HG02798 (cell line): ENCODE results near the gene SLC6A6.
"Not testable (repeated sequence)": the region's sequence is repeated elsewhere in the genome, so short reads cannot be mapped to it uniquely, and the experiment has no call there.

ENCODE experiments used
- ATAC-seq: cut with Tn5 transposase; IDR thresholded peaks from one replicate; pipeline ENCODE4 v1.9.1; 2021; ENCODE audit warnings: mild to moderate bottlenecking; ENCODE audit not compliant: unreplicated experiment, poor library complexity

Gene SLC6A6

GRCh38 chr3:14397046-14397445 lies 5.4 kb upstream of the SLC6A6 start:
- no peak for ATAC-seq

GRCh38 chr3:14397531-14397930 lies 4.9 kb upstream of the SLC6A6 start:
- no peak for ATAC-seq

- ATAC-seq = no peak
Observed at GRCh38 chr3:14397940-14398796, 4.2 kb upstream of the SLC6A6 start.

GRCh38 chr3:14398797-14399106 lies 3.7 kb upstream of the SLC6A6 start:
- ATAC-seq = no peak

- ATAC-seq = no peak
Observed at GRCh38 chr3:14401692-14402303, 608 bp upstream of the SLC6A6 start.

DNA sequence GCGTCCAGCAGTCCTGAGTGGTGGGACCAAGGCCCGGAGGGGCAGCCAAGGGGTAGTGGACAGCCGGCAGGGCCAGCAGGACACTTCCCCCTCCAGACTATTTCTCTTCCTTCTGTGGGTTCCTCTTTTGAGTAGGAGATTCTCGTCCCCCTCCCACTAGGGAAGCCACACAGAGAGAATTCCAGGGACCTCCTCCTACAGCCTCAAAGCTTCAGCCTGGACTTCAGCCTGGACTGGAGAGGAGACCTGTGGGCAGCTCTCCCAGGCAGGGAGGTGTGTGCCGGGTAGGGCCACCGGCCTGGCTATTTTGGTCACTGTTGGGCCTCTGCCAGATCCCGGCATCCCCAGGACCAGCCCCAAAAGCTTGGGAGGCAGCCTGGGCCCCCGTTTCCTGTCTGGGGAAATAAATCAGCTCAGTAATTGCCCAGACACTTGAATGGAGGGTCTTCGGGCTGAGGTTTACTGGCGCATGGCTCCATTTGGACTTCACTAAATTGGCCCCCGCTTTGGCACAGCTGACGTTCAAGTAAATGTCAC lies 1.3 kb downstream of the SLC6A6 start:
- ATAC-seq = no peak

DNA sequence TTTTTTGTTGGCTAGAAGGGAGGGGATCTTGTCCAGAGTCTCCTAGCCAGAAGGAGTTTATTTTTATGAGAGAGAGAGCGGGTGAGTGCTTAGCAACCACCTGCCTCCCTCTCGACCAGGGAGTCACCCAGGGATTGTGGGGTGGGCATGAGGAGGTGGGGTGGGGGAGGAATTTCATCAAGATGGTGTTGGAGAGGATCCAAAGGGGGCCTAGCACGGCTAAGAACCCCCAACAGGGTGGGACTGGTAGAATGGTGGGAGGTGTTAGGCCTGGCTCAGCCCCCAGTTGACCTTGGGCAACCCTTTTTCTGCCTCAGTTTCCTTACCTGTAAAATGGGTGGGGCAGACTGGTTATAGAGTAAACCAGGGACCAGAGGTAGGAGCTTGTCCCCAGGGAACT lies 1.8 kb downstream of the SLC6A6 start:
- ATAC-seq = no peak

DNA sequence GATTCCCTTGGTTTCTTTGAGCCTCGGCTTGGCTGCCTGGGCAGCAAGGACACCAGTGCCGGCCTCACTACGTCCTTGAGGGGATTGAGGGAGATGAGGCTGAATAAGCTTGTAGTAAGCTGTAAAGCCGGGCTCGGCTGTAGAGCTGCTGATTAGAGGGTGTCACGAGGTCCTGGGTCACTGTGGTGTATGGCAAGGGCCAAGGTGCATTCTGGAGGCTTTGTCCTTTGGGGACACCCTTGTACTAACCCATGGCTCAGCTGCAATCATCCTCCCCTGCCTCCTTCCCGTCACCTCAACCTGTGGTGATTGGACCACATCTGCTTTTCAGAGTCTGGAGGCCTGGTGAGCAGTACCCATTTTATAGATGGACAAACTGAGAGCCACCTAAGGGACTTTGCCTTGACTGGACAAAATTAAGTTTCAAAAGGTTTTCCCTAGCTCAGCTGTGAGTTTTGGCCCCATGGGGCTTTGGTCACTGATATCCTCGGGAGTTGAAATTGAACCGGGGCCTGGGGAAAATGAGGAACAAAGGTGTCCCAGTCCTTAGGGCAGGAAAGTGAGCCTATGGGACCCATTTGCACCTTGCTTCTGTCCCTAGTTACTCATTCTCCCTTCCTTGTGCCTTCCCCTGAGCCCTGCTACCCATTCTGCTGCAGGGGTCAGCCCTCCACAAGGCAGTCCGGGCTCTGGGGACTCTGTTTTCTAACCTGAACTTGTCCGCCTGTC lies 2.4 kb downstream of the SLC6A6 start:
- no peak for ATAC-seq

- no peak for ATAC-seq
Observed at GRCh38 chr3:14405360-14406238, 3.2 kb downstream of the SLC6A6 start.

- no peak for ATAC-seq
Observed at GRCh38 chr3:14406336-14406735, 3.9 kb downstream of the SLC6A6 start.

DNA sequence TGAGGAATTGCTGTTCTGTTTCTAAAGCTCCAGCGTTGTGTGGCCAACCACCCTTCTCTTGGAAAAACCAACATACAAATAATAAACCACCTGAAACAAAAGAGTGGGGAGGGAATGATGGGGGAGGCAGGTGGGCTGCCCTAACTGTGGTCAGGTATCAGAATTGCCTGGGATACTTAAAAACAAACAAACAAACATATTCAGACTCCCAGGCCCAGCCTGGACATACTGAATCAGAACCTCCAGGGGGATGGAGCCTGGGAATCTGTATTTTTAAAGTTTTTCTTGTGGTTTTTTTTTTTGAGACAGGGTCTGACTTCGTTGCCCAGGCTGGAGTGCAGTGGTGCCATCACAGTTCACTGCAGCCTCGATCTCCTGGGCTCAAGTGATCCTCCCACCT lies 4.4 kb downstream of the SLC6A6 start:
- no peak for ATAC-seq

GRCh38 chr3:14407203-14407602 lies 4.8 kb downstream of the SLC6A6 start:
- no peak for ATAC-seq

DNA sequence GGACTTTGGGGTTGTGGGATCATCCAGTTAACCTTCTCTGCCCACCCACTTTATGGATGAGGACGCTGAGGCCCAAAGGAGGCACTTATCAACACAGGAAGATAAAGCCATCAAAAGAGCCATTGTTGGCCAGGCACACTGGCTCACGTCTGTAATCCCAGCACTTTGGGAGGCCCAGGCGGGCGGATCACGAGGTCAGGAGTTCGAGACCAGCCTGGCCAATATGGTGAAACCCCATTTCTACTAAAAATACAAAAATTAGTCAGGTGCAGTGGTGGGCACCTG lies 7.3 kb downstream of the SLC6A6 start:
- not testable (repeated sequence) for ATAC-seq

DNA sequence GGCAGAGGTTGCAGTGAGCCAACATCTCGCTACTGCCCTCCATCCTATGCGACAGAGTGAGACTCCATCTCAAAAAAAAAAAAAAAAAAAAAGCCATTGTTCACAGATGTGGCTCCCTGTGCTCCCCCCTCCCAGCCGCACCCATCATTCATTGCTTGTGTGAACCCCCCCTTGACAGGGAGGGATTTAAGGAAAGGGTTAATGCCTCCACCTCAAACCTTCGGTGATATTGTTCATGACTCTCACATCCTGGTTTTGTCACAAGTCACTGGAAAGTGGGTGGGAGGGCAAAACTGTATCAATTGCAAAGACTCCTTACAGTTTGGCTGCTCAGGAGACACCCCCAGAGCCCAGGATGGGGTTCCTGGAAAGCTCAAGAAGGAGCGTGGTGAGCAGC lies 7.7 kb downstream of the SLC6A6 start:
- no peak for ATAC-seq

DNA sequence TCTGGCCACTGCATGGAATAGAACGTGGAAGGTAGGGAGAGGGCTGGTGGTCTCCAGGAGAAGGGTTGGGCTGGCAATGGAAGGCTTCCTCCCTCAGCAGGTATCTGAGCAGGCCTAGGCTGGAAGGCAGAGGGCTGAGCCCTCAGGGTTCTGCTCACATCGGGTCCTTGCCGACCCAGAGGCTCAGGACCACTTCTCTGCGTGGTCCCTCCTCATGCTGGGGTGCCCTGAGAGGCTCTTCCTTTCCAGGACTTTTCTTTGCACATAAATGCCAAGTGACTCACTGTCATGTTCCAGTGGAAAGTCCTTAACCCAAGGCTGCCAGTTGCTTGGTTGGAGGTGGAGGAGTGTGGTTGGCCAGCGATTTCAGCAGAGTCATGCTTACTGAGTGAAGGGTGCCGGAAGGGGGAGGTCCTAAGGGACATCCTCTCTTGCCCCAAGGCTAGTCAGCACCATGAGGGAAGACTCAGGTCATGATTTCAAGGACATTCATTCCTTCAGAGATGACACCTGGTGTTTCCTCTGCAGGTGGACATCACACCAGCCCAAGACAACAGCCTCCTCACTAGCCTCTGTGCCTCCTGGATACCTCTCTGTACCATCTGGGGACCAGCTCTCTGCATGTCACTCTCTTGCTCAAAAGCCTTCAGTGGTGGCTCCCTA lies 8.2 kb downstream of the SLC6A6 start:
- ATAC-seq = no peak

DNA sequence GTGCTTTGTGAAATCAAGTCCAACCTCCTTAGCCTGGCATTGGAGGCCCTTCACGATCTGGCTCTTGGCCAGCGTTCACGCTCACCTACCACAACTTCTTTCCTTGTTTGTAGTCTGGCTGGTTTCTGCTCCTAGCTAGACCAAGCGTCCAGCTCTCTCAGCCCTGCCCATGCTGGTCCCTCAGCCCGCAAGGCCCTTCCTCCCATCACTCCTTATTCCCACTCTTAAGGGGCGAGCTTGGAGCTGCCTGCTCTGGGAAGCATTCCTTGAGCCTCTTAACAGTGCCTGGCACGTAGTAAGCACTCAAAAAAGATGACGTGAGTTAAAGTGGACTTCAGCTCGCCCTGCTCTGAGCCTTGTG lies 8.7 kb downstream of the SLC6A6 start:
- ATAC-seq = no peak

DNA sequence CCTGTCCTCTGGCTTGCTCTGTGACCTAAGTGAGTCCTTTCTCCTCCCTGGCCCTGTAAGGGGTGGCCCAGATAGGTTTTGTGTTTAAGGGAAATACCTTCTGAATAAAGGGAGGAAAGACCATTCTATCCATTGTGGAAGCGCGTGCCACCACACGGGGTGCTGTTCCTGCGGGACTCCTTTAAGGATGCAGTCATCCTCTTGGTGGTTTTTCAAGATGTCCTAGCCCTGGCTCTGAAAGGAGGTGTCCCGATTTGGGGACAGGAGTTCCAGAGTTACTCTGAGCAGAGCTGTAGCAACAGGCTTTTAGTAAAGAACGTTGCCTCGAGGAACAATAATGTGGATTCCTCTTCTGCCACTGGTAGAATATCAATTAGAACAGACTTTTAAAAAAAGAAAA lies 9.6 kb downstream of the SLC6A6 start:
- no peak for ATAC-seq

- no peak for ATAC-seq
Observed at GRCh38 chr3:14412831-14413380, 10.5 kb downstream of the SLC6A6 start.

DNA sequence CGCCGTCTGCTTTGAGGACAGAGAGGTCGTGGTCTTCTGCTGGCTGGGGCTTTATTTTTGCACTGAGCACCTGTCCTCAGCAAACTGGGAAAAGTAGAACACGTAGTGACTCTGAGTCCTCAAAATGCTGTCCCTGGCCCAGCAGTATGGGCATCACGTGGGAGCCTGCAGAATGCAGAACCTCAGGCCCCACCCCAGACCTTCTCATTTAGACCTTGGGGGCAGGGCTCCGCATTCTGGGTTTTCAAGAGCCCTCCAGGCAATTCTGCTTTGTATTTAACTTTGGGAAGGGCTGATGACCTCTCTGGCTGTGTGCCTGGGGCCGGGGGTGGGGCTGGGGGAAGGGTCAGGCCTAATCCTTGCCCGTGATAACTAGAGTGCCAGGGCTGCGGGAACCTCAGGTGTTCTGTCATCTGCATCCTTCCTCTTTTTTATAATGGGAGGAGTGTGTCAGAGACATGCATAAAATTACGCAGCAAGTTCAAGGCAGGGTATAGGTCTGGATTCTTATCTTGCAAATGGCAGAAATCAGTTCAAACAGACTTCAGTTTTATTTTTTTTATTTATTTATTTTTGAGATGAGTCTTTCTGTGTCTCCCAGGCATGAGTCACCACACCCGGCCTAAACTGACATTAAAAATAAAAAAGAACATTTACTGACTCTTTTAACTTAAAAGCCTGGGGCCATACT lies 11.1 kb downstream of the SLC6A6 start:
- no peak for ATAC-seq
